Vagina (tissue), 2 donors: ENCODE measurements around the gene SLC7A6OS. TPM values are rescaled to one million over a fixed set of nuclear protein-coding genes. Genes with fewer than 3 reads are reported as not detected.
"Not testable (repeated sequence)": the region's sequence is repeated elsewhere in the genome, so short reads cannot be mapped to it uniquely, and the experiment has no call there.

Experiments used
- DNase-seq, 2 donors: peaks; one replicate each; pipeline ENCODE4 v3.0.0-alpha.2; 2017; ENCODE audit errors: extremely low spot score in 2 of 2
- H3K27ac ChIP-seq: fragments of 200-600 bp; sonication (generic); one replicate; pipeline ENCODE4 v1.5.1; 2019
- H3K27me3 ChIP-seq: fragments of 200-600 bp; sonication (generic); one replicate; pipeline ENCODE4 v1.5.1; 2019
- H3K36me3 ChIP-seq, 2 donors: fragments of 200-600 bp; sonication (generic); one replicate each; pipeline ENCODE4 v1.5.1; 2017 to 2019
- H3K4me1 ChIP-seq: fragments of 200-600 bp; sonication (generic); one replicate; pipeline ENCODE4 v1.5.1; 2019
- H3K4me3 ChIP-seq, 2 donors: fragments of 200-600 bp; sonication (generic); 1 replicate in 1 of 2; 2 replicates in 1 of 2; pipeline ENCODE4 v1.5.1; 2016 to 2019
- H3K9me3 ChIP-seq: fragments of 200-600 bp; sonication (generic); one replicate; pipeline ENCODE4 v1.5.1; 2019
- CTCF ChIP-seq, 3 experiments: fragments of 450-650 bp in 2 of 3; fragments of 200-600 bp in 1 of 3; sonication (generic) in 1 of 3; IDR thresholded peaks; one replicate each; pipeline ENCODE4 v1.5.1; 2017 to 2019; ENCODE audit warnings: antibody characterized with exemption in 3 of 3, mild to moderate bottlenecking in 2 of 3, moderate library complexity in 2 of 3
- POLR2A ChIP-seq, 2 donors: fragments of 450-650 bp; IDR thresholded peaks; one replicate each; pipeline ENCODE4 v1.6.1; 2017; ENCODE audit warnings: antibody characterized with exemption in 2 of 2, mild to moderate bottlenecking in 2 of 2, moderate library complexity in 2 of 2
- POLR2AphosphoS5 ChIP-seq, 2 donors: sonication (generic); formaldehyde crosslinking; IDR thresholded peaks; one replicate each; pipeline ENCODE4 v1.9.0; 2017; ENCODE audit warnings: antibody characterized with exemption in 2 of 2, mild to moderate bottlenecking in 2 of 2, low read depth in 1 of 2; ENCODE audit not compliant: insufficient read depth in 1 of 2
- intact Hi-C: fragments of 100-400 bp; cut with DNase I; formaldehyde crosslinking; loops from one replicate; pipeline ENCODE4 v1.15.1; 2023
- total RNA-seq: library from RNA; depleted of rRNA; stranded (reverse); fragments of >200 nt; gene quantifications from one replicate; pipeline ENCODE4 v1.2.3, GENCODE V29; 2016

Gene SLC7A6OS
- total RNA-seq, 1 donor from 2014 or later: 15.5 TPM

- H3K9me3 ChIP-seq: no peaks in the 10 kb centered on the region
- peaks cover 0 to 16% of the 10 kb centered on the region in 2 donors for H3K36me3 ChIP-seq
- no peak for TF ChIP-seq POLR2AphosphoS5 (IDR thresholded peaks at IDR 0.05; ENCODE audit: insufficient read depth in 1 of 2, low read depth in 1 of 2)
- no peak for TF ChIP-seq CTCF (IDR thresholded peaks at IDR 0.05)
- no peak for TF ChIP-seq POLR2A (IDR thresholded peaks at IDR 0.05)
- intact Hi-C loops: no loop called here
- DNase-seq: no peak
- no peaks in the 10 kb centered on the region for H3K27me3 ChIP-seq
- H3K4me1 ChIP-seq: peaks cover 52% of the 10 kb centered on the region
- H3K4me3 ChIP-seq: no peak overlapping the region
- peak overlapping the region; percentile 60 for H3K27ac ChIP-seq
Measured at GRCh38 chr16:68290450-68290849, 20.3 kb downstream of the SLC7A6OS start.

DNA sequence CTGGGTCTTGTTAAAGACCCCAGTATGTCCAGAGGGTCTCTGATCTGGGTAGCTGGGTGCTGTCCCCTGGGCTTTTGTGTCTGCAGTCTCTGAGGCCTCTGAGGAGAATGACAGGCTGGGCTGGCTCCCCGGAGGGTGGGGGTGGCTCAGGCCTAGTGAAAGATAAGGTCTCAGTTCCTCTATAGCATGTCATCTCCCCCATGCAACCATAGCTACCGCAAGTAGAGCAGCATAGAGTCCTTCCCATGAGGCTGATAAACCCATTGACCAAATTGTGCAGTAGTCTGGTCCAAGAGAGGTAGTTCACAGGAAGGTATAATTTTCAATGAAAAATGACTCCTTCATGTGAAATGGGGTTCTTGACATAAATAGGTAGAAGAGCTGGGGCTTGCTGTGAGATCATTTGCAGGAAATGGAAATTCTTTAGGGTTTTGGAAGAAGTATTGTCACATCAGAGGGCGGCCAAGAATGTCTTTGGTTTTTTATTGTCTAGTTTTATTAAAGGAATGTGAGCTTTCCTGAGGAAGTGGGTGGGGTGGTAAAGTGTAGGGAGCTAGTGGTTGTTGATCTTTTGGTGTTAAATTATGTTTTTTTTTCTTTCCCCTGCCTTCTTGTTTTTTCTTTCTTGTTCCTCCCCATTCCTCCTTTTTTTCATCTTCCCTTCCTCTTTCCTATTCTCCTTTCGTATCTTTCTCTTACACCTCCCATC is 21.0 kb downstream of the SLC7A6OS start:
- Histone ChIP-seq H3K27ac (peak overlapping the region; percentile 60), H3K36me3 (peaks cover 0 to 14% of the 10 kb centered on the region in 2 donors), H3K4me3 (no peak overlapping the region), H3K4me1 (peaks cover 58% of the 10 kb centered on the region), H3K9me3 (no peaks in the 10 kb centered on the region), H3K27me3 (no peaks in the 10 kb centered on the region)
- DNase-seq: no peak
- TF ChIP-seq CTCF (IDR thresholded peaks at IDR 0.05): no peak
- no peak for TF ChIP-seq POLR2A (IDR thresholded peaks at IDR 0.05)
- no peak for TF ChIP-seq POLR2AphosphoS5 (IDR thresholded peaks at IDR 0.05; ENCODE audit: insufficient read depth in 1 of 2, low read depth in 1 of 2)
- intact Hi-C loops: no loop called here

GRCh38 chr16:68289202-68289601 is 21.5 kb downstream of the SLC7A6OS start:
- H3K36me3 ChIP-seq: peaks cover 0 to 10% of the 10 kb centered on the region in 2 donors
- H3K4me1 ChIP-seq: peaks cover 63% of the 10 kb centered on the region

DNA sequence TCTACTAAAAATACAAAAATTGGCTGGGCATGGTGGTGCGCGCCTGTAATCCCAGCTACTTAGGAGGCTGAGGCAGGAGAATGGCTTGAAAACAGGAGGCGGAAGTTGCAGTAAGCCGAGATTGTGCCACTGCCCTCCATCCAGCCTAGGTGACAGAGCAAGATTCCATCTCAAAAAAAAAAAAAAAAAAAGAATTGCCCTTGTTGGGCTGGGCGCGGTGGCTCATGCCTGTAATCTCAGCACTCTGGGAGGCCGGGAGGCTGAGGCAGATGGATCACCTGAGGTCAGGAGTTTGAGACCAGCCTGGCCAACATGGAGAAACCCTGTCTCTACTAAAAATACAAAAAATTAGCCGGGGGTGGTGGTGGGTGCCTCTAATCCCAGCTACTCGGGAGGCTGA is 21.9 kb downstream of the SLC7A6OS start:
- Histone ChIP-seq H3K27ac (peak overlapping the region; percentile 79), H3K4me1 (peaks cover 67% of the 10 kb centered on the region)
- H3K27me3 ChIP-seq, H3K4me3 ChIP-seq, DNase-seq, intact Hi-C loops, H3K9me3 ChIP-seq, H3K36me3 ChIP-seq: not testable (repeated sequence)

More at GRCh38 chr16:68289202-68289601, 21.5 kb downstream of the SLC7A6OS start:
- Histone ChIP-seq H3K4me3 (no peak overlapping the region), H3K9me3 (no peaks in the 10 kb centered on the region), H3K27ac (peak overlapping the region; percentile 60), H3K27me3 (no peaks in the 10 kb centered on the region)
- DNase-seq: no peak
- TF ChIP-seq POLR2AphosphoS5 (IDR thresholded peaks at IDR 0.05; ENCODE audit: insufficient read depth in 1 of 2, low read depth in 1 of 2): no peak
- no peak for TF ChIP-seq CTCF (IDR thresholded peaks at IDR 0.05)
- intact Hi-C loops: no loop called here

DNA sequence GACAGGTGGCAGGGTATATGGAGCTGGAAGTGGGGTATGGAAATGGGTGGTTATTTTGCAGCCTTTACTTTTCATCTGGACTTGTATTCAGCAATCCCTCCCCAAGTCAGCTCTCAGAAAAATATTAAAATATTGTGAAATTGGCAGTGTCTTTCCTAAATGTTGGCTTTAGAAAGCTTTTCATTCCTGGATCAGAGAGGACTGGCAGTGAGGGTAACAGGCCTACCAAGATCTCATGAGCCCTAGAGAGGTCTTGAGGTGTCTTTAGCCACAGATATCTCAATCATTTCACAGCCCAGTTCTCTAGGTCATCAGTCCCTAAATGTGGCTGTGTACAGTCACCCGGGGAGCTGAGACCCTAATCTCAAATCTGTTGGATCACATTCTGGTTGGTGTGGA is 22.5 kb downstream of the SLC7A6OS start:
- DNase-seq: no peak
- TF ChIP-seq CTCF (IDR thresholded peaks at IDR 0.05) (no peak), POLR2A (IDR thresholded peaks at IDR 0.05) (no peak), POLR2AphosphoS5 (IDR thresholded peaks at IDR 0.05; ENCODE audit: insufficient read depth in 1 of 2, low read depth in 1 of 2) (no peak)
- no peaks in the 10 kb centered on the region for H3K27me3 ChIP-seq
- peak overlapping the region; percentile 79 for H3K27ac ChIP-seq
- peaks cover 0 to 6% of the 10 kb centered on the region in 2 donors for H3K36me3 ChIP-seq
- intact Hi-C loops: no loop called here
- H3K9me3 ChIP-seq: no peaks in the 10 kb centered on the region
- H3K4me3 ChIP-seq: no peak overlapping the region
- peaks cover 73% of the 10 kb centered on the region for H3K4me1 ChIP-seq
